Fibroblast of pulmonary artery (primary cell): ENCODE data around the gene ZDHHC4.

Experiments used
- DNase-seq: peaks from one replicate; pipeline ENCODE4 v3.0.0-alpha.2; 2010; ENCODE audit warnings: low read depth
- H3K4me3 ChIP-seq: replicated peaks from 2 replicates; pipeline ENCODE4 v1.5.1; 2011; ENCODE audit warnings: low read depth, mild to moderate bottlenecking, control low read depth, low read length, moderate library complexity
- TF ChIP-seq, protein P1 (sequence below): IDR thresholded peaks from 2 replicates; pipeline ENCODE4 v1.5.1; 2011; ENCODE audit warnings: mild to moderate bottlenecking, control low read depth, low read length, inconsistent platforms; ENCODE audit errors: missing control alignments

The ZDHHC4 gene

DNA sequence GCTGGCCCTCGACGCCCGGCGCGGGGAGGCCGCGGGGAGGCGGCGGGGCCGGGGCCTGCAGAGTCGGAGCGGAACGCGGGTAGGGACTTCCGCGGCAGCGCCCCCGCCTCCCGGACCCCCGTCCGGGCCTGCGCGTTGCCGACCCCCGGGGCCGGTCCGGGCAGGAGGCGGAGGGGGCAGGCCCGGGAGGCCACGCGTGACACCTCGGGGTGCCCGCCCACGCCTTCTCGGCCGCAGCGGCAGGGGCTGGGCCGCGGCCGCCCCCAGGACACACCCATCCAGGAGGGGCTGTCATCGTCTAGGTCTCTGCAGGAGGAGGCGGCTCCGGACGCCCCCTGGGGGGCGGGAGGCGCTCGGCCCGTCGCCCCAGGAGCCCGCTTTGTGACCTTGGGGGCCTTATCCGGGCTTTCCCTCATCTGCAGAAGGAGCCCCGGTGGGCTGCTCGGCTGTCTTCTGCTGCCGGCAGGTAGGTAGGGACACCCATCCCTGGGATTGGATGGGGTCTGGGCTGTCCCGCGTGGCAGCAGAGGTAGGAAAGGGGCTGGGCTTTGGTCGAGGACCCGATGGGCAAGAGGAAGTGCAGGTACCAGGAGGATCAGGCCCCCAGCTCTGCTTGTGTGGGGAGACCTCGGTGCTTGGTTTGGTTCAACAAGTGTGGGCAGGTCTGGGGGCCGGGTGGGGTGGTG, 60.4 kb downstream of the ZDHHC4 start:
- peak; percentile 8 for DNase-seq
- H3K4me3 ChIP-seq: peak overlapping the region; percentile 71
- TF ChIP-seq, protein P1, sequence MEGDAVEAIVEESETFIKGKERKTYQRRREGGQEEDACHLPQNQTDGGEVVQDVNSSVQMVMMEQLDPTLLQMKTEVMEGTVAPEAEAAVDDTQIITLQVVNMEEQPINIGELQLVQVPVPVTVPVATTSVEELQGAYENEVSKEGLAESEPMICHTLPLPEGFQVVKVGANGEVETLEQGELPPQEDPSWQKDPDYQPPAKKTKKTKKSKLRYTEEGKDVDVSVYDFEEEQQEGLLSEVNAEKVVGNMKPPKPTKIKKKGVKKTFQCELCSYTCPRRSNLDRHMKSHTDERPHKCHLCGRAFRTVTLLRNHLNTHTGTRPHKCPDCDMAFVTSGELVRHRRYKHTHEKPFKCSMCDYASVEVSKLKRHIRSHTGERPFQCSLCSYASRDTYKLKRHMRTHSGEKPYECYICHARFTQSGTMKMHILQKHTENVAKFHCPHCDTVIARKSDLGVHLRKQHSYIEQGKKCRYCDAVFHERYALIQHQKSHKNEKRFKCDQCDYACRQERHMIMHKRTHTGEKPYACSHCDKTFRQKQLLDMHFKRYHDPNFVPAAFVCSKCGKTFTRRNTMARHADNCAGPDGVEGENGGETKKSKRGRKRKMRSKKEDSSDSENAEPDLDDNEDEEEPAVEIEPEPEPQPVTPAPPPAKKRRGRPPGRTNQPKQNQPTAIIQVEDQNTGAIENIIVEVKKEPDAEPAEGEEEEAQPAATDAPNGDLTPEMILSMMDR: peak; percentile 17
